Measurements from ENCODE around the gene TRIM17. TPM values are rescaled to one million over a fixed set of nuclear protein-coding genes. Genes with fewer than 3 reads are reported as not detected.

The TRIM17 gene
- total RNA-seq, 1 donor from 2014 or later, result 1.5 TPM

DNA sequence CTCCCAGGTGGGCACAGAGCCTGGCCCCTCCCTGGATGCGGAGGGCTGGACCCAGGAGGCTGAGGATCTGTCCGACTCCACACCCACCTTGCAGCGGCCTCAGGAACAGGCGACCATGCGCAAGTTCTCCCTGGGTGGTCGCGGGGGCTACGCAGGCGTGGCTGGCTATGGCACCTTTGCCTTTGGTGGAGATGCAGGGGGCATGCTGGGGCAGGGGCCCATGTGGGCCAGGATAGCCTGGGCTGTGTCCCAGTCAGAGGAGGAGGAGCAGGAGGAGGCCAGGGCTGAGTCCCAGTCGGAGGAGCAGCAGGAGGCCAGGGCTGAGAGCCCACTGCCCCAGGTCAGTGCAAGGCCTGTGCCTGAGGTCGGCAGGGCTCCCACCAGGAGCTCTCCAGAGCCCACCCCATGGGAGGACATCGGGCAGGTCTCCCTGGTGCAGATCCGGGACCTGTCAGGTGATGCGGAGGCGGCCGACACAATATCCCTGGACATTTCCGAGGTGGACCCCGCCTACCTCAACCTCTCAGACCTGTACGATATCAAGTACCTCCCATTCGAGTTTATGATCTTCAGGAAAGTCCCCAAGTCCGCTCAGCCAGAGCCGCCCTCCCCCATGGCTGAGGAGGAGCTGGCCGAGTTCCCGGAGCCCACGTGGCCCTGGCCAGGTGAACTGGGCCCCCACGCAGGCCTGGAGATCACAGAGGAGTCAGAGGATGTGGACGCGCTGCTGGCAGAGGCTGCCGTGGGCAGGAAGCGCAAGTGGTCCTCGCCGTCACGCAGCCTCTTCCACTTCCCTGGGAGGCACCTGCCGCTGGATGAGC is 44.3 kb downstream of the TRIM17 start:
- Histone ChIP-seq H3K9ac (ENCODE audit: low read length) (no peak overlapping the region), H3K36me3 (ENCODE audit: insufficient read depth, low read length) (no peaks in the 10 kb centered on the region), H2AFZ (ENCODE audit: low read depth, low read length) (no peak overlapping the region), H3K4me3 (ENCODE audit: insufficient read depth, low read depth, low read length) (no peak overlapping the region), H3K4me2 (ENCODE audit: low read length) (no peak overlapping the region), H3K27me3 (ENCODE audit: insufficient read depth, low read length) (no peaks in the 10 kb centered on the region), H3K27ac (ENCODE audit: low read depth, low read length) (no peak overlapping the region), H3K4me1 (ENCODE audit: insufficient read depth, low read length) (no peaks in the 10 kb centered on the region), H3K9me3 (ENCODE audit: insufficient read depth, low read depth, low read length) (no peaks in the 10 kb centered on the region), H4K20me1 (ENCODE audit: insufficient read depth, low read length) (no peaks in the 10 kb centered on the region), H3K79me2 (ENCODE audit: insufficient read depth, low read length) (no peaks in the 10 kb centered on the region)
- H3K27ac Mint-ChIP-seq (ENCODE audit: unreplicated experiment), result no peak overlapping the region
- H3K27me3 Mint-ChIP-seq (ENCODE audit: low read depth, unreplicated experiment), result peaks cover 15% of the 10 kb centered on the region
- no peak for DNase-seq (ENCODE audit: low read depth)
- no peaks in the 10 kb centered on the region for H3K36me3 Mint-ChIP-seq (ENCODE audit: low read depth, unreplicated experiment)
- H3K4me1 Mint-ChIP-seq (ENCODE audit: low read depth, unreplicated experiment), result no peaks in the 10 kb centered on the region
- no peak for TF ChIP-seq EZH2 (IDR thresholded peaks at IDR 0.05; ENCODE audit: insufficient read depth, low read length)
- TF ChIP-seq, protein P1, sequence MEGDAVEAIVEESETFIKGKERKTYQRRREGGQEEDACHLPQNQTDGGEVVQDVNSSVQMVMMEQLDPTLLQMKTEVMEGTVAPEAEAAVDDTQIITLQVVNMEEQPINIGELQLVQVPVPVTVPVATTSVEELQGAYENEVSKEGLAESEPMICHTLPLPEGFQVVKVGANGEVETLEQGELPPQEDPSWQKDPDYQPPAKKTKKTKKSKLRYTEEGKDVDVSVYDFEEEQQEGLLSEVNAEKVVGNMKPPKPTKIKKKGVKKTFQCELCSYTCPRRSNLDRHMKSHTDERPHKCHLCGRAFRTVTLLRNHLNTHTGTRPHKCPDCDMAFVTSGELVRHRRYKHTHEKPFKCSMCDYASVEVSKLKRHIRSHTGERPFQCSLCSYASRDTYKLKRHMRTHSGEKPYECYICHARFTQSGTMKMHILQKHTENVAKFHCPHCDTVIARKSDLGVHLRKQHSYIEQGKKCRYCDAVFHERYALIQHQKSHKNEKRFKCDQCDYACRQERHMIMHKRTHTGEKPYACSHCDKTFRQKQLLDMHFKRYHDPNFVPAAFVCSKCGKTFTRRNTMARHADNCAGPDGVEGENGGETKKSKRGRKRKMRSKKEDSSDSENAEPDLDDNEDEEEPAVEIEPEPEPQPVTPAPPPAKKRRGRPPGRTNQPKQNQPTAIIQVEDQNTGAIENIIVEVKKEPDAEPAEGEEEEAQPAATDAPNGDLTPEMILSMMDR (IDR thresholded peaks at IDR 0.05; ENCODE audit: insufficient read depth, low read depth, low read length), result no peak
- H3K9me3 Mint-ChIP-seq (ENCODE audit: unreplicated experiment), result no peaks in the 10 kb centered on the region
- no peak overlapping the region for H3K4me3 Mint-ChIP-seq (ENCODE audit: unreplicated experiment)
- no peak for FAIRE-seq

DNA sequence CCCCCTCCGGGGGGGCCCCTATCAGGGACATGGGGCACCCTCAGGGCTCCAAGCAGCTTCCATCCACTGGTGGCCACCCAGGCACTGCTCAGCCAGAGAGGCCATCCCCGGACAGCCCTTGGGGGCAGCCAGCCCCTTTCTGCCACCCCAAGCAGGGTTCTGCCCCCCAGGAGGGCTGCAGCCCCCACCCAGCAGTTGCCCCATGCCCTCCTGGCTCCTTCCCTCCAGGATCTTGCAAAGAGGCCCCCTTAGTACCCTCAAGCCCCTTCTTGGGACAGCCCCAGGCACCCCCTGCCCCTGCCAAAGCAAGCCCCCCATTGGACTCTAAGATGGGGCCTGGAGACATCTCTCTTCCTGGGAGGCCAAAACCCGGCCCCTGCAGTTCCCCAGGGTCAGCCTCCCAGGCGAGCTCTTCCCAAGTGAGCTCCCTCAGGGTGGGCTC is 44.9 kb downstream of the TRIM17 start:
- Histone ChIP-seq H3K9ac (ENCODE audit: low read length) (no peak overlapping the region), H3K4me1 (ENCODE audit: insufficient read depth, low read length) (no peaks in the 10 kb centered on the region), H3K79me2 (ENCODE audit: insufficient read depth, low read length) (no peaks in the 10 kb centered on the region), H3K9me3 (ENCODE audit: insufficient read depth, low read depth, low read length) (no peaks in the 10 kb centered on the region), H3K4me2 (ENCODE audit: low read length) (no peak overlapping the region), H3K36me3 (ENCODE audit: insufficient read depth, low read length) (no peaks in the 10 kb centered on the region), H3K4me3 (ENCODE audit: insufficient read depth, low read depth, low read length) (no peak overlapping the region), H3K27ac (ENCODE audit: low read depth, low read length) (no peak overlapping the region), H2AFZ (ENCODE audit: low read depth, low read length) (no peak overlapping the region), H3K27me3 (ENCODE audit: insufficient read depth, low read length) (no peaks in the 10 kb centered on the region), H4K20me1 (ENCODE audit: insufficient read depth, low read length) (no peaks in the 10 kb centered on the region)
- no peak overlapping the region for H3K27ac Mint-ChIP-seq (ENCODE audit: unreplicated experiment)
- H3K27me3 Mint-ChIP-seq (ENCODE audit: low read depth, unreplicated experiment), result peaks cover 18% of the 10 kb centered on the region
- TF ChIP-seq EZH2 (IDR thresholded peaks at IDR 0.05; ENCODE audit: insufficient read depth, low read length), result no peak
- no peak for DNase-seq (ENCODE audit: low read depth)
- no peak overlapping the region for H3K4me3 Mint-ChIP-seq (ENCODE audit: unreplicated experiment)
- no peak for FAIRE-seq
- no peaks in the 10 kb centered on the region for H3K36me3 Mint-ChIP-seq (ENCODE audit: low read depth, unreplicated experiment)
- no peaks in the 10 kb centered on the region for H3K9me3 Mint-ChIP-seq (ENCODE audit: unreplicated experiment)
- H3K4me1 Mint-ChIP-seq (ENCODE audit: low read depth, unreplicated experiment), result no peaks in the 10 kb centered on the region

DNA sequence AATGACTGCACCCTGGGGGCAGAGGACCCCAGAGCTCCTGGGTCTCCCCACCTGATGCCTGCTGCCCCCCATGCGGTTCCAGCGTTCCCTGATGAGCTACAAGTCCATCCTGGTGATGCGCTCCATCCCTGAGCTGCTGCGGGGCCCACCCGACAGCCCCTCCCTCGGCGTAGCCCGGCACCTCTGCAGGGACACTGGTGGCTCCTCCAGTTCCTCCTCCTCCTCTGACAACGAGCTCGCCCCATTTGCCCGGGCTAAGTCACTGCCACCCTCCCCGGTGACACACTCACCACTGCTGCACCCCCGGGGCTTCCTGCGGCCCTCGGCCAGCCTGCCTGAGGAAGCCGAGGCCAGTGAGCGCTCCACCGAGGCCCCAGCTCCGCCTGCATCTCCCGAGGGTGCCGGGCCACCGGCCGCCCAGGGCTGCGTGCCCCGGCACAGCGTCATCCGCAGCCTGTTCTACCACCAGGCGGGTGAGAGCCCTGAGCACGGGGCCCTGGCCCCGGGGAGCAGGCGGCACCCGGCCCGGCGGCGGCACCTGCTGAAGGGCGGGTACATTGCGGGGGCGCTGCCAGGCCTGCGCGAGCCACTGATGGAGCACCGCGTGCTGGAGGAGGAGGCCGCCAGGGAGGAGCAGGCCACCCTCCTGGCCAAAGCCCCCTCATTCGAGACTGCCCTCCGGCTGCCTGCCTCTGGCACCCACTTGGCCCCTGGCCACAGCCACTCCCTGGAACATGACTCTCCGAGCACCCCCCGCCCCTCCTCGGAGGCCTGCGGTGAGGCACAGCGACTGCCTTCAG is 45.5 kb downstream of the TRIM17 start:
- Histone ChIP-seq H3K79me2 (ENCODE audit: insufficient read depth, low read length) (no peaks in the 10 kb centered on the region), H3K4me3 (ENCODE audit: insufficient read depth, low read depth, low read length) (no peak overlapping the region), H3K36me3 (ENCODE audit: insufficient read depth, low read length) (no peaks in the 10 kb centered on the region), H3K4me1 (ENCODE audit: insufficient read depth, low read length) (no peaks in the 10 kb centered on the region), H3K4me2 (ENCODE audit: low read length) (no peak overlapping the region), H3K27ac (ENCODE audit: low read depth, low read length) (no peak overlapping the region), H3K9ac (ENCODE audit: low read length) (no peak overlapping the region), H3K9me3 (ENCODE audit: insufficient read depth, low read depth, low read length) (no peaks in the 10 kb centered on the region), H2AFZ (ENCODE audit: low read depth, low read length) (no peak overlapping the region), H3K27me3 (ENCODE audit: insufficient read depth, low read length) (no peaks in the 10 kb centered on the region), H4K20me1 (ENCODE audit: insufficient read depth, low read length) (no peaks in the 10 kb centered on the region)
- Mint-ChIP-seq H3K36me3 (ENCODE audit: low read depth, unreplicated experiment) (no peaks in the 10 kb centered on the region), H3K27ac (ENCODE audit: unreplicated experiment) (no peak overlapping the region), H3K4me3 (ENCODE audit: unreplicated experiment) (no peak overlapping the region), H3K9me3 (ENCODE audit: unreplicated experiment) (no peaks in the 10 kb centered on the region), H3K27me3 (ENCODE audit: low read depth, unreplicated experiment) (peaks cover 18% of the 10 kb centered on the region), H3K4me1 (ENCODE audit: low read depth, unreplicated experiment) (no peaks in the 10 kb centered on the region)
- TF ChIP-seq EZH2 (IDR thresholded peaks at IDR 0.05; ENCODE audit: insufficient read depth, low read length), result no peak
- TF ChIP-seq, protein P1 (IDR thresholded peaks at IDR 0.05; ENCODE audit: insufficient read depth, low read depth, low read length), result no peak
- DNase-seq (ENCODE audit: low read depth) (no peak), FAIRE-seq (no peak)

Data from astrocyte (in vitro differentiated cells and primary cell).